ENCODE results near the gene KCNA10. TPM values are rescaled to one million over a fixed set of nuclear protein-coding genes. Genes with fewer than 3 reads are reported as not detected.

The KCNA10 gene
- total and polyA plus RNA-seq, 2 of the 13 experiments (the other 11 are each of a cell fraction or from before 2014, with no cell fraction given), result not detected

GRCh38 chr1:110498270-110498669, 20.7 kb downstream of the KCNA10 start:
- Histone ChIP-seq H3K9ac (ENCODE audit: insufficient read depth, low read depth, low read length) (no peak overlapping the region), H3K4me3 (replicated peaks in 1 of 3; ENCODE audit: insufficient read depth in 1 of 3, low read depth in 2 of 3, low read length in 3 of 3) (no peak overlapping the region), H4K20me1 (ENCODE audit: insufficient read depth, low read length) (no peaks in the 10 kb centered on the region), H3K79me2 (ENCODE audit: insufficient read depth, low read length) (no peaks in the 10 kb centered on the region), H3K4me1 (ENCODE audit: insufficient read depth, low read length) (no peaks in the 10 kb centered on the region), H3K27me3 (ENCODE audit: control insufficient read depth in 1 of 2, insufficient read depth in 2 of 2, low read length in 2 of 2) (no peaks in the 10 kb centered on the region; a peak in 1 of 5 replicates), H3K9me3 (ENCODE audit: low read length) (no peaks in the 10 kb centered on the region), H3K27ac (ENCODE audit: extremely low read length, insufficient read depth, low read length) (no peak overlapping the region), H2AFZ (ENCODE audit: low read length) (no peak overlapping the region), H3K36me3 (replicated peaks in 1 of 2; ENCODE audit: control insufficient read depth in 1 of 2, insufficient read depth in 2 of 2, low read length in 2 of 2) (no peaks in the 10 kb centered on the region), H3K4me2 (ENCODE audit: low read depth, low read length) (no peak overlapping the region)
- no peak for FAIRE-seq
- POLR2A ChIA-PET, result no interaction called here
- CTCF ChIA-PET (ENCODE audit: low intra/inter-chr PET ratio, low total read pairs), result no interaction called here
- no peak for DNase-seq (ENCODE audit: low spot score)
- intact Hi-C loops (cut with micrococcal nuclease; ENCODE audit: unreplicated experiment) (no loop called here), in situ Hi-C loops (cut with HindIII; ENCODE audit: extremely low pct_ligation_motif_present, low pct_unique_long_range_greater_than_20kb) (loop anchor here (10.0 kb wide), 1 partner anchor 293 kb away; no protein-coding TSS in a partner anchor)
- TF ChIP-seq PAF1 (CRISPR knock-in tag; IDR thresholded peaks at IDR 0.05) (no peak), SMARCC2 (IDR thresholded peaks at IDR 0.05) (no peak)
- TF ChIP-seq, protein P1, sequence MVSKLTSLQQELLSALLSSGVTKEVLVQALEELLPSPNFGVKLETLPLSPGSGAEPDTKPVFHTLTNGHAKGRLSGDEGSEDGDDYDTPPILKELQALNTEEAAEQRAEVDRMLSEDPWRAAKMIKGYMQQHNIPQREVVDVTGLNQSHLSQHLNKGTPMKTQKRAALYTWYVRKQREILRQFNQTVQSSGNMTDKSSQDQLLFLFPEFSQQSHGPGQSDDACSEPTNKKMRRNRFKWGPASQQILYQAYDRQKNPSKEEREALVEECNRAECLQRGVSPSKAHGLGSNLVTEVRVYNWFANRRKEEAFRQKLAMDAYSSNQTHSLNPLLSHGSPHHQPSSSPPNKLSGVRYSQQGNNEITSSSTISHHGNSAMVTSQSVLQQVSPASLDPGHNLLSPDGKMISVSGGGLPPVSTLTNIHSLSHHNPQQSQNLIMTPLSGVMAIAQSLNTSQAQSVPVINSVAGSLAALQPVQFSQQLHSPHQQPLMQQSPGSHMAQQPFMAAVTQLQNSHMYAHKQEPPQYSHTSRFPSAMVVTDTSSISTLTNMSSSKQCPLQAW (CRISPR knock-in tag; IDR thresholded peaks at IDR 0.05), result no peak
- TF ChIP-seq, protein P2, sequence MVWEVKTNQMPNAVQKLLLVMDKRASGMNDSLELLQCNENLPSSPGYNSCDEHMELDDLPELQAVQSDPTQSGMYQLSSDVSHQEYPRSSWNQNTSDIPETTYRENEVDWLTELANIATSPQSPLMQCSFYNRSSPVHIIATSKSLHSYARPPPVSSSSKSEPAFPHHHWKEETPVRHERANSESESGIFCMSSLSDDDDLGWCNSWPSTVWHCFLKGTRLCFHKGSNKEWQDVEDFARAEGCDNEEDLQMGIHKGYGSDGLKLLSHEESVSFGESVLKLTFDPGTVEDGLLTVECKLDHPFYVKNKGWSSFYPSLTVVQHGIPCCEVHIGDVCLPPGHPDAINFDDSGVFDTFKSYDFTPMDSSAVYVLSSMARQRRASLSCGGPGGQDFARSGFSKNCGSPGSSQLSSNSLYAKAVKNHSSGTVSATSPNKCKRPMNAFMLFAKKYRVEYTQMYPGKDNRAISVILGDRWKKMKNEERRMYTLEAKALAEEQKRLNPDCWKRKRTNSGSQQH (CRISPR knock-in tag; IDR thresholded peaks at IDR 0.05; ENCODE audit: low read depth), result no peak
- no peak for ATAC-seq
- BruUV-seq (replicated peaks), result no TSS peak
- WGBS (ENCODE audit: low lambda C conversion rate), result 2% methylated on average over 5 of the region's 6 CpGs

All from HepG2 (cell line).